ENCODE results near the gene P2RY6.

Gene P2RY6

GRCh38 chr11:73326929-73327811 lies 55.0 kb downstream of the P2RY6 start:
- H3K9me3 ChIP-seq (replicated peaks in 1 of 2; ENCODE audit: control insufficient read depth in 2 of 2, insufficient read depth in 1 of 2, low read depth in 1 of 2, low read length in 2 of 2), result no peaks in the 10 kb centered on the region
- no peak overlapping the region for H3K4me2 ChIP-seq (ENCODE audit: insufficient read depth, low read length, poor library complexity, severe bottlenecking)
- DNase-seq (ENCODE audit: low spot score), result no peak
- no peak overlapping the region for H3K23ac ChIP-seq (ENCODE audit: low read depth, low read length, poor library complexity)
- no peak overlapping the region for H4K91ac ChIP-seq (ENCODE audit: low read depth, low read length, poor library complexity)
- no peak overlapping the region for H3K4me3 ChIP-seq (ENCODE audit: low read length in 2 of 2)
- peaks cover 15% of the 10 kb centered on the region for H3K79me1 ChIP-seq (ENCODE audit: low read depth, low read length)
- H4K8ac ChIP-seq (ENCODE audit: low read depth, low read length), result no peak overlapping the region
- H3K14ac ChIP-seq (ENCODE audit: low read length), result no peak overlapping the region
- H3K27me3 ChIP-seq (ENCODE audit: control insufficient read depth in 3 of 3, insufficient read depth in 3 of 3, low read depth in 1 of 3, low read length in 3 of 3), result no peaks in the 10 kb centered on the region
- no peak overlapping the region for H2BK12ac ChIP-seq (ENCODE audit: low read length)
- H2BK120ac ChIP-seq (ENCODE audit: low read depth, low read length), result no peak overlapping the region
- peaks cover 1 to 30% of the 10 kb centered on the region in 2 donors for H3K36me3 ChIP-seq (replicated peaks in 1 of 2; ENCODE audit: control insufficient read depth in 2 of 2, insufficient read depth in 2 of 2, low read length in 2 of 2)
- no peak overlapping the region for H2BK5ac ChIP-seq (ENCODE audit: low read length)
- no peak overlapping the region for H3K4ac ChIP-seq (ENCODE audit: low read length)
- H3K27ac ChIP-seq (replicated peaks; ENCODE audit: low read length), result peak overlapping the region; percentile 39
- no peak overlapping the region for H3K9ac ChIP-seq (ENCODE audit: low read depth, low read length, poor library complexity)
- peak overlapping the region; percentile 61 for H3K18ac ChIP-seq (ENCODE audit: low read length)
- no peak overlapping the region for H2AFZ ChIP-seq (ENCODE audit: low read length)
- H2AK5ac ChIP-seq (ENCODE audit: low read depth, low read length), result no peak overlapping the region
- peaks cover 63 to 65% of the 10 kb centered on the region in 2 donors for H3K4me1 ChIP-seq (ENCODE audit: control insufficient read depth in 2 of 2, insufficient read depth in 1 of 2, low read depth in 1 of 2, low read length in 2 of 2)
- no peak overlapping the region for H2BK15ac ChIP-seq (ENCODE audit: low read length)
- WGBS, 2 donors (ENCODE audit: extremely low coverage in 2 of 2, insufficient read length in 2 of 2, insufficient replicate concordance in 1 of 2), result no CpG with 5 or more reads among the region's 10 CpGs

- H4K8ac ChIP-seq (ENCODE audit: low read depth, low read length), result no peak overlapping the region
- DNase-seq (ENCODE audit: low spot score), result no peak
- no peak overlapping the region for H3K4me3 ChIP-seq (ENCODE audit: low read length in 2 of 2)
- H3K27me3 ChIP-seq (ENCODE audit: control insufficient read depth in 3 of 3, insufficient read depth in 3 of 3, low read depth in 1 of 3, low read length in 3 of 3), result no peaks in the 10 kb centered on the region
- no peaks in the 10 kb centered on the region for H3K9me3 ChIP-seq (replicated peaks in 1 of 2; ENCODE audit: control insufficient read depth in 2 of 2, insufficient read depth in 1 of 2, low read depth in 1 of 2, low read length in 2 of 2)
- H3K23ac ChIP-seq (ENCODE audit: low read depth, low read length, poor library complexity), result no peak overlapping the region
- H3K4ac ChIP-seq (ENCODE audit: low read length), result no peak overlapping the region
- H2BK15ac ChIP-seq (ENCODE audit: low read length), result peak overlapping the region; percentile 12
- no peak overlapping the region for H2BK120ac ChIP-seq (ENCODE audit: low read depth, low read length)
- no peak overlapping the region for H4K91ac ChIP-seq (ENCODE audit: low read depth, low read length, poor library complexity)
- no peak overlapping the region for H3K14ac ChIP-seq (ENCODE audit: low read length)
- no peak overlapping the region for H2AFZ ChIP-seq (ENCODE audit: low read length)
- peaks cover 62 to 65% of the 10 kb centered on the region in 2 donors for H3K4me1 ChIP-seq (ENCODE audit: control insufficient read depth in 2 of 2, insufficient read depth in 1 of 2, low read depth in 1 of 2, low read length in 2 of 2)
- H3K36me3 ChIP-seq (replicated peaks in 1 of 2; ENCODE audit: control insufficient read depth in 2 of 2, insufficient read depth in 2 of 2, low read length in 2 of 2), result peaks cover 1 to 30% of the 10 kb centered on the region in 2 donors
- peak overlapping the region; percentile 74 for H2AK5ac ChIP-seq (ENCODE audit: low read depth, low read length)
- H2BK12ac ChIP-seq (ENCODE audit: low read length), result no peak overlapping the region
- H3K27ac ChIP-seq (replicated peaks; ENCODE audit: low read length), result no peak overlapping the region
- peak overlapping the region; percentile 45 for H3K18ac ChIP-seq (ENCODE audit: low read length)
- H3K79me1 ChIP-seq (ENCODE audit: low read depth, low read length), result peaks cover 12% of the 10 kb centered on the region
- H2BK5ac ChIP-seq (ENCODE audit: low read length), result peak overlapping the region; percentile 40
- WGBS, 2 donors (ENCODE audit: extremely low coverage in 2 of 2, insufficient read length in 2 of 2, insufficient replicate concordance in 1 of 2), result no CpG with 5 or more reads among the region's 4 CpGs
- peak overlapping the region; percentile 18 for H3K9ac ChIP-seq (ENCODE audit: low read depth, low read length, poor library complexity)
- no peak overlapping the region for H3K4me2 ChIP-seq (ENCODE audit: insufficient read depth, low read length, poor library complexity, severe bottlenecking)
Measured at GRCh38 chr11:73327812-73328364, 55.8 kb downstream of the P2RY6 start.

GRCh38 chr11:73330569-73331093 lies 58.5 kb downstream of the P2RY6 start:
- peak overlapping the region; percentile 93 for H2AK5ac ChIP-seq (ENCODE audit: low read depth, low read length)
- peaks cover 1 to 18% of the 10 kb centered on the region in 2 donors for H3K36me3 ChIP-seq (replicated peaks in 1 of 2; ENCODE audit: control insufficient read depth in 2 of 2, insufficient read depth in 2 of 2, low read length in 2 of 2)
- no peak overlapping the region for H2AFZ ChIP-seq (ENCODE audit: low read length)
- H3K4me3 ChIP-seq (ENCODE audit: low read length in 2 of 2), result no peak overlapping the region
- H3K27ac ChIP-seq (replicated peaks; ENCODE audit: low read length), result peak overlapping the region; percentile 76
- no peak overlapping the region for H3K4ac ChIP-seq (ENCODE audit: low read length)
- no peak overlapping the region for H4K8ac ChIP-seq (ENCODE audit: low read depth, low read length)
- peaks cover 5% of the 10 kb centered on the region for H3K79me1 ChIP-seq (ENCODE audit: low read depth, low read length)
- peak overlapping the region; percentile 75 for H2BK120ac ChIP-seq (ENCODE audit: low read depth, low read length)
- no peak overlapping the region for H2BK15ac ChIP-seq (ENCODE audit: low read length)
- H3K18ac ChIP-seq (ENCODE audit: low read length), result peak overlapping the region; percentile 92
- no peaks in the 10 kb centered on the region for H3K27me3 ChIP-seq (ENCODE audit: control insufficient read depth in 3 of 3, insufficient read depth in 3 of 3, low read depth in 1 of 3, low read length in 3 of 3)
- peak overlapping the region; percentile 94 for H4K91ac ChIP-seq (ENCODE audit: low read depth, low read length, poor library complexity)
- H3K23ac ChIP-seq (ENCODE audit: low read depth, low read length, poor library complexity), result no peak overlapping the region
- H3K9me3 ChIP-seq (replicated peaks in 1 of 2; ENCODE audit: control insufficient read depth in 2 of 2, insufficient read depth in 1 of 2, low read depth in 1 of 2, low read length in 2 of 2), result no peaks in the 10 kb centered on the region
- peak overlapping the region; percentile 0 for H3K9ac ChIP-seq (ENCODE audit: low read depth, low read length, poor library complexity)
- no CpG with 5 or more reads among the region's 3 CpGs for WGBS, 2 donors (ENCODE audit: extremely low coverage in 2 of 2, insufficient read length in 2 of 2, insufficient replicate concordance in 1 of 2)
- H3K4me2 ChIP-seq (ENCODE audit: insufficient read depth, low read length, poor library complexity, severe bottlenecking), result peak overlapping the region; percentile 22
- H2BK5ac ChIP-seq (ENCODE audit: low read length), result peak overlapping the region; percentile 96
- H3K4me1 ChIP-seq (ENCODE audit: control insufficient read depth in 2 of 2, insufficient read depth in 1 of 2, low read depth in 1 of 2, low read length in 2 of 2), result peaks cover 66 to 69% of the 10 kb centered on the region in 2 donors
- no peak overlapping the region for H3K14ac ChIP-seq (ENCODE audit: low read length)
- H2BK12ac ChIP-seq (ENCODE audit: low read length), result no peak overlapping the region
- DNase-seq (ENCODE audit: low spot score), result no peak

Measured in neuronal stem cell (in vitro differentiated cells).